ENCODE results near the gene CEP350.

- TF ChIP-seq CTCF (conservative IDR thresholded peaks at IDR 0.05; ENCODE audit: low read length) (no peak), EZH2phosphoT487 (IDR thresholded peaks at IDR 0.05; ENCODE audit: borderline replicate concordance) (no peak)
These were observed 11.9 kb downstream of the CEP350 start for GRCh38 chr1:179966551-179966950.
